SU-DHL-6 (cell line): ENCODE results near the gene SUV39H2.

ENCODE experiments used
- EZH2phosphoT487 ChIP-seq: fragments of 200-600 bp; sonication (generic), shearing (Covaris generic); conservative IDR thresholded peaks from 2 replicates; pipeline ENCODE4 v1.6.1; 2018; ENCODE audit warnings: mild to moderate bottlenecking, antibody characterized with exemption, low read length, moderate library complexity, mixed read lengths
- TF ChIP-seq, protein P1 (sequence below): fragments of 200-600 bp; sonication (generic); IDR thresholded peaks from one replicate; pipeline ENCODE4 v1.5.1; 2017; ENCODE audit warnings: antibody characterized with exemption, mild to moderate bottlenecking, low read length, moderate library complexity; ENCODE audit not compliant: insufficient read depth, poor library complexity, severe bottlenecking

DNA sequence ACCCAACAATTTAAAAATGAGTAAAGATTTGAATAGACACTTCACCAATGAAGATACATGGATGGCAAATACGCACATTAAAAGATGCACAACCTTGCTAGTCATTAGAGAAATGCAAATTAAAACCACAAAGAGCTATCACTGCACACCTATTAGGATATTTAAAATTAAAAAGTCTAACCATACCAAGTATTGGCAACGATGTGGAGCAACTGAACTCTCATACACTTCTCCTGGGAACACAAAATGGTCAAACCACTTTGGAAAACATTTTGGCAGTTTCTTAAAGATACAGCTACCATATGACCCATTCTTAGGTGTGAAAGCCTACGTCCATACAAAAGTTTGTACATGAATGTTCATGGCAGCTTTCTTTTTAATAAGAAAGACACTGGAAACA is 39.2 kb downstream of the SUV39H2 start:
- TF ChIP-seq, protein P1, sequence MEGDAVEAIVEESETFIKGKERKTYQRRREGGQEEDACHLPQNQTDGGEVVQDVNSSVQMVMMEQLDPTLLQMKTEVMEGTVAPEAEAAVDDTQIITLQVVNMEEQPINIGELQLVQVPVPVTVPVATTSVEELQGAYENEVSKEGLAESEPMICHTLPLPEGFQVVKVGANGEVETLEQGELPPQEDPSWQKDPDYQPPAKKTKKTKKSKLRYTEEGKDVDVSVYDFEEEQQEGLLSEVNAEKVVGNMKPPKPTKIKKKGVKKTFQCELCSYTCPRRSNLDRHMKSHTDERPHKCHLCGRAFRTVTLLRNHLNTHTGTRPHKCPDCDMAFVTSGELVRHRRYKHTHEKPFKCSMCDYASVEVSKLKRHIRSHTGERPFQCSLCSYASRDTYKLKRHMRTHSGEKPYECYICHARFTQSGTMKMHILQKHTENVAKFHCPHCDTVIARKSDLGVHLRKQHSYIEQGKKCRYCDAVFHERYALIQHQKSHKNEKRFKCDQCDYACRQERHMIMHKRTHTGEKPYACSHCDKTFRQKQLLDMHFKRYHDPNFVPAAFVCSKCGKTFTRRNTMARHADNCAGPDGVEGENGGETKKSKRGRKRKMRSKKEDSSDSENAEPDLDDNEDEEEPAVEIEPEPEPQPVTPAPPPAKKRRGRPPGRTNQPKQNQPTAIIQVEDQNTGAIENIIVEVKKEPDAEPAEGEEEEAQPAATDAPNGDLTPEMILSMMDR, result no peak
- no peak for TF ChIP-seq EZH2phosphoT487
